Measurements from ENCODE around the gene DHDDS. TPM values are rescaled to one million over a fixed set of nuclear protein-coding genes. Genes with fewer than 3 reads are reported as not detected.

Gene DHDDS
- total RNA-seq, 2 donors from 2014 or later = 21.3 to 52.4 TPM

DNA sequence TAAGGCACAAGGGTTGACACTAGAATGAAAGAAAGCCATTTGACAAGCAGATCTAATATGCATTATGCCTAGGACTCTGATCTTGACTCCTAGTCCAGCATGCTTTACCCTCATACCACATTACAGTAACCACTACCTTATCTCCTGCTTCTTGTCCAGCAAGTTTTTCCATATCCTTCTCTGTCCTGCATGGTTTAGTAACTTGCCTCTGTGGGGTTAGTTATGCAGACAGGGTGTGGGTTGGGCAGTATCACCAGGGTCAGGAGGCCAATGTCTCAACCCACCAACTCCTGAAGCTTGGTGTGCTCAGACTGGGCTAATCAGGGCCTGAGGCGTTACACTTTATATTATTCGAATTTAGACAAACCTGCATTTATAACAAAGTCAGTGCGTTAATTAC lies 18.8 kb downstream of the DHDDS start:
- Histone ChIP-seq H3K36me3 (replicated peaks in 1 of 2; ENCODE audit: insufficient read depth in 1 of 2, low read depth in 2 of 2) (peaks cover 0 to 24% of the 10 kb centered on the region in 2 donors), H3K9me3 (no peaks in the 10 kb centered on the region), H3K4me1 (no peaks in the 10 kb centered on the region), H3K27ac (no peak overlapping the region), H3K4me3 (no peak overlapping the region), H3K27me3 (no peaks in the 10 kb centered on the region)
- TF ChIP-seq, protein P1, sequence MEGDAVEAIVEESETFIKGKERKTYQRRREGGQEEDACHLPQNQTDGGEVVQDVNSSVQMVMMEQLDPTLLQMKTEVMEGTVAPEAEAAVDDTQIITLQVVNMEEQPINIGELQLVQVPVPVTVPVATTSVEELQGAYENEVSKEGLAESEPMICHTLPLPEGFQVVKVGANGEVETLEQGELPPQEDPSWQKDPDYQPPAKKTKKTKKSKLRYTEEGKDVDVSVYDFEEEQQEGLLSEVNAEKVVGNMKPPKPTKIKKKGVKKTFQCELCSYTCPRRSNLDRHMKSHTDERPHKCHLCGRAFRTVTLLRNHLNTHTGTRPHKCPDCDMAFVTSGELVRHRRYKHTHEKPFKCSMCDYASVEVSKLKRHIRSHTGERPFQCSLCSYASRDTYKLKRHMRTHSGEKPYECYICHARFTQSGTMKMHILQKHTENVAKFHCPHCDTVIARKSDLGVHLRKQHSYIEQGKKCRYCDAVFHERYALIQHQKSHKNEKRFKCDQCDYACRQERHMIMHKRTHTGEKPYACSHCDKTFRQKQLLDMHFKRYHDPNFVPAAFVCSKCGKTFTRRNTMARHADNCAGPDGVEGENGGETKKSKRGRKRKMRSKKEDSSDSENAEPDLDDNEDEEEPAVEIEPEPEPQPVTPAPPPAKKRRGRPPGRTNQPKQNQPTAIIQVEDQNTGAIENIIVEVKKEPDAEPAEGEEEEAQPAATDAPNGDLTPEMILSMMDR (IDR thresholded peaks at IDR 0.05) = no peak
- no peak for TF ChIP-seq POLR2A (IDR thresholded peaks at IDR 0.05)
- no peak for ATAC-seq
- no peak for DNase-seq
- intact Hi-C loops (cut with DNase I) = no loop called here
- WGBS, 2 donors = 81 to 83% methylated on average over 3 of the region's 3 CpGs

GRCh38 chr1:26452459-26453183 lies 20.5 kb downstream of the DHDDS start:
- Histone ChIP-seq H3K4me3 (no peak overlapping the region), H3K27me3 (no peaks in the 10 kb centered on the region), H3K27ac (no peak overlapping the region), H3K9me3 (no peaks in the 10 kb centered on the region), H3K4me1 (no peaks in the 10 kb centered on the region), H3K36me3 (replicated peaks in 1 of 2; ENCODE audit: insufficient read depth in 1 of 2, low read depth in 2 of 2) (peaks cover 0 to 23% of the 10 kb centered on the region in 2 donors)
- intact Hi-C loops (cut with DNase I) = no loop called here
- no peak for DNase-seq
- WGBS, 2 donors = 91 to 95% methylated on average over 5 of the region's 5 CpGs
- ATAC-seq = no peak
- TF ChIP-seq, protein P1 (IDR thresholded peaks at IDR 0.05) = no peak
- TF ChIP-seq POLR2A (IDR thresholded peaks at IDR 0.05) = no peak

DNA sequence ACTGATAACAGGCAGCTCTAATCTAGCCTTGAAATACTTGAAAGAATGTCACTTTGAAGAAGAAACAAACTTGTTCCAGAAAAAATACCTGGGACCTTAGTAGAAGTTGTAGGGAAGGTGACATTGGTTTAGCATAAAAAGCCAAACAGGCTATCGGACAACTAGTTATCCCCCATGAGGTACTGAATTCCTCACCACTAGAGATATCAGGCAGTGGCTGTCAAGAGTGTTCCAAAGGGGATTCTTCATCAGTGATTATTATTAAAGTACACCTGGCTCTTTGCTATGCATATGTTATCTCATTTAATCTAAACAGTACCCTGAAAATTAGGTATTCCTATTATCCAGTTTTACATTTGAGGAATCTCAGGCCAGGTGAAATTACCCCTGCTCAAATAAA lies 27.0 kb downstream of the DHDDS start:
- intact Hi-C loops (cut with DNase I) = no loop called here
- Histone ChIP-seq H3K9me3 (no peaks in the 10 kb centered on the region), H3K4me1 (no peaks in the 10 kb centered on the region), H3K27ac (no peak overlapping the region), H3K4me3 (no peak overlapping the region), H3K36me3 (replicated peaks in 1 of 2; ENCODE audit: insufficient read depth in 1 of 2, low read depth in 2 of 2) (peaks cover 0 to 9% of the 10 kb centered on the region in 2 donors), H3K27me3 (no peaks in the 10 kb centered on the region)
- DNase-seq (no peak), ATAC-seq (no peak)
- WGBS, 2 donors = 92 to 100% methylated on average over 1 of the region's 1 CpG
- TF ChIP-seq, protein P1 (IDR thresholded peaks at IDR 0.05) = no peak
- no peak for TF ChIP-seq POLR2A (IDR thresholded peaks at IDR 0.05)

GRCh38 chr1:26459573-26460031 lies 27.5 kb downstream of the DHDDS start:
- H3K36me3 ChIP-seq (replicated peaks in 1 of 2; ENCODE audit: insufficient read depth in 1 of 2, low read depth in 2 of 2) = peaks cover 0 to 11% of the 10 kb centered on the region in 2 donors
- no peak for DNase-seq

More at GRCh38 chr1:26459573-26460031, 27.5 kb downstream of the DHDDS start:
- no peak for ATAC-seq
- Histone ChIP-seq H3K4me1 (no peaks in the 10 kb centered on the region), H3K27ac (no peak overlapping the region), H3K4me3 (no peak overlapping the region), H3K9me3 (no peaks in the 10 kb centered on the region), H3K27me3 (no peaks in the 10 kb centered on the region)
- WGBS, 2 donors = 88% methylated on average over 3 of the region's 3 CpGs
- no peak for TF ChIP-seq POLR2A (IDR thresholded peaks at IDR 0.05)
- TF ChIP-seq, protein P1 (IDR thresholded peaks at IDR 0.05) = no peak
- intact Hi-C loops (cut with DNase I) = no loop called here
